H1 (cell line): ENCODE data around the gene SSH2. TPM values are rescaled to one million over a fixed set of nuclear protein-coding genes. Genes with fewer than 3 reads are reported as not detected.

ENCODE experiments used
- CTCF ChIA-PET: fragments of 300-600 bp; sonication (Branson Sonifier 250); formaldehyde crosslinking; loops from one replicate; lab custom pipeline; 2021; ENCODE audit not compliant: partially characterized antibody; lab: Charles Lee
- POLR2A ChIA-PET: fragments of 300-600 bp; sonication (Branson Sonifier 250); formaldehyde crosslinking; loops from one replicate; lab custom pipeline; 2021; ENCODE audit warnings: inconsistent platforms; ENCODE audit not compliant: partially characterized antibody; lab: Charles Lee
- DNase-seq, 2 experiments: peaks; one replicate each; pipeline versions ENCODE4 v3.0.0 to v3.0.0-alpha.2; 2010 to 2022; ENCODE audit warnings: low spot score in 2 of 2, low read depth in 1 of 2, mixed read lengths in 1 of 2
- FAIRE-seq: peaks from 2 replicates; lab custom pipeline; 2011; peaks lifted over from hg19 to GRCh38; lab: Jason Lieb, UNC
- H2AFZ ChIP-seq: 2 replicates; pipeline ENCODE4 v1.8.1; 2012; ENCODE audit warnings: low read length, inconsistent platforms
- H2AK5ac ChIP-seq: 2 replicates; pipeline ENCODE4 v1.6.1; 2013; ENCODE audit warnings: low read depth, low read length
- H2BK120ac ChIP-seq: replicated peaks from 2 replicates; pipeline ENCODE3; 2013; ENCODE audit warnings: low read depth, low read length, inconsistent platforms
- H2BK12ac ChIP-seq: 2 replicates; pipeline ENCODE4 v1.6.1; 2013; ENCODE audit warnings: low read depth, low read length
- H2BK15ac ChIP-seq: 2 replicates; pipeline ENCODE4 v1.6.1; 2013; ENCODE audit warnings: low read length
- H2BK20ac ChIP-seq: 2 replicates; pipeline ENCODE4 v1.6.1; 2013; ENCODE audit warnings: low read length
- H2BK5ac ChIP-seq: 2 replicates; pipeline ENCODE4 v1.6.1; 2013; ENCODE audit warnings: low read depth, low read length
- H3K14ac ChIP-seq: 2 replicates; pipeline ENCODE4 v1.6.1; 2013; ENCODE audit warnings: inconsistent platforms; ENCODE audit not compliant: insufficient read length
- H3K18ac ChIP-seq: 2 replicates; pipeline ENCODE4 v1.6.1; 2013; ENCODE audit warnings: low read length; ENCODE audit errors: extremely low read depth
- H3K23ac ChIP-seq: 2 replicates; pipeline ENCODE4 v1.6.1; 2013; ENCODE audit warnings: inconsistent platforms; ENCODE audit not compliant: insufficient read length
- H3K23me2 ChIP-seq: 2 replicates; pipeline ENCODE4 v1.6.1; 2013; ENCODE audit warnings: low read depth, low read length
- H3K27ac ChIP-seq: 2 replicates; pipeline ENCODE4 v1.6.1; 2011; ENCODE audit warnings: low read depth, low read length, inconsistent platforms
- H3K27me3 ChIP-seq, 4 experiments: replicated peaks in 1 of 4; 1 replicate in 1 of 4; 2 replicates in 3 of 4; pipeline versions ENCODE4 v1.6.1 to v1.8.1; 2011 to 2013; ENCODE audit warnings: low read length in 3 of 4, mild to moderate bottlenecking in 3 of 4, inconsistent platforms in 2 of 4, mixed read lengths in 2 of 4, moderate library complexity in 1 of 4; ENCODE audit not compliant: control insufficient read depth in 3 of 4, insufficient read depth in 3 of 4; ENCODE audit errors: extremely low read depth in 1 of 4
- H3K36me3 ChIP-seq, 4 experiments: 2 replicates each; pipeline versions ENCODE4 v1.6.1 to v1.8.1; 2011 to 2013; ENCODE audit warnings: mild to moderate bottlenecking in 4 of 4, low read length in 3 of 4, moderate library complexity in 2 of 4, control low read depth in 1 of 4, inconsistent platforms in 1 of 4; ENCODE audit not compliant: insufficient read depth in 4 of 4, control insufficient read depth in 2 of 4
- H3K4ac ChIP-seq: replicated peaks from 2 replicates; pipeline ENCODE3; 2013; ENCODE audit warnings: low read length, low read depth, mixed read lengths, inconsistent platforms; ENCODE audit not compliant: insufficient read length
- H3K4me1 ChIP-seq, 4 experiments: replicated peaks in 1 of 4; 1 replicate in 1 of 4; 2 replicates in 3 of 4; pipeline versions ENCODE4 v1.6.1 to v1.8.1; 2011 to 2013; ENCODE audit warnings: low read length in 3 of 4, inconsistent platforms in 2 of 4, mixed read lengths in 1 of 4; ENCODE audit not compliant: insufficient read depth in 4 of 4, control insufficient read depth in 3 of 4
- H3K4me2 ChIP-seq, 2 experiments: 2 replicates each; pipeline versions ENCODE4 v1.6.1 to v1.8.1; 2011 to 2013; ENCODE audit warnings: low read depth in 2 of 2, low read length in 2 of 2, control low read depth in 1 of 2, inconsistent platforms in 1 of 2, mild to moderate bottlenecking in 1 of 2; ENCODE audit not compliant: insufficient read depth in 1 of 2
- H3K4me3 ChIP-seq, 4 experiments: fragments of 200-600, 300-600 bp in 1 of 4; sonication (generic), shearing (Covaris generic), sonication (Bioruptor Twin) in 1 of 4; 2 replicates each; pipeline versions ENCODE4 v1.5.1 to v1.8.1; 2011 to 2016; ENCODE audit warnings: low read length in 4 of 4, low read depth in 3 of 4, control low read depth in 2 of 4, inconsistent platforms in 2 of 4, mild to moderate bottlenecking in 2 of 4, mixed read lengths in 1 of 4, moderate library complexity in 1 of 4; ENCODE audit not compliant: insufficient read depth in 2 of 4; ENCODE audit errors: extremely low read depth in 1 of 4
- H3K56ac ChIP-seq: replicated peaks from 2 replicates; pipeline ENCODE3; 2013; ENCODE audit warnings: low read depth, mild to moderate bottlenecking, mixed read lengths, low read length, inconsistent platforms; ENCODE audit not compliant: insufficient read length
- H3K79me1 ChIP-seq: 2 replicates; pipeline ENCODE4 v1.6.1; 2013; ENCODE audit warnings: low read depth, low read length, control low read depth
- H3K79me2 ChIP-seq, 2 experiments: 2 replicates each; pipeline versions ENCODE4 v1.6.1 to v1.8.1; 2012 to 2013; ENCODE audit warnings: low read length in 2 of 2, mild to moderate bottlenecking in 2 of 2, inconsistent platforms in 1 of 2; ENCODE audit not compliant: insufficient read depth in 2 of 2, control insufficient read depth in 1 of 2
- H3K9ac ChIP-seq, 4 experiments: replicated peaks in 1 of 4; 1 replicate in 1 of 4; 2 replicates in 3 of 4; pipeline versions ENCODE4 v1.6.1 to v1.8.1; 2011 to 2013; ENCODE audit warnings: low read depth in 3 of 4, low read length in 3 of 4, control low read depth in 2 of 4, mild to moderate bottlenecking in 2 of 4, moderate library complexity in 2 of 4, inconsistent platforms in 1 of 4; ENCODE audit errors: extremely low read depth in 1 of 4
- H3K9me3 ChIP-seq, 2 experiments: 2 replicates each; pipeline versions ENCODE4 v1.6.1 to v1.8.1; 2012 to 2013; ENCODE audit warnings: mild to moderate bottlenecking in 2 of 2, moderate library complexity in 2 of 2, control low read depth in 1 of 2, inconsistent platforms in 1 of 2, low read depth in 1 of 2, low read length in 1 of 2, mixed read lengths in 1 of 2; ENCODE audit not compliant: insufficient read depth in 2 of 2
- H4K20me1 ChIP-seq, 2 experiments: replicated peaks in 1 of 2; 2 replicates each; pipeline versions ENCODE3 to v1.8.1; 2011 to 2013; ENCODE audit warnings: inconsistent platforms in 2 of 2, low read length in 2 of 2, mild to moderate bottlenecking in 1 of 2; ENCODE audit not compliant: insufficient read depth in 2 of 2, control insufficient read depth in 1 of 2
- H4K5ac ChIP-seq: 2 replicates; pipeline ENCODE4 v1.6.1; 2013; ENCODE audit warnings: low read length, low read depth, mixed read lengths, inconsistent platforms; ENCODE audit not compliant: insufficient read length
- H4K8ac ChIP-seq: 2 replicates; pipeline ENCODE4 v1.8.0; 2013; ENCODE audit warnings: mild to moderate bottlenecking, moderate library complexity, low read length, inconsistent platforms; ENCODE audit not compliant: insufficient read depth; ENCODE audit errors: extremely low read depth
- H4K91ac ChIP-seq: replicated peaks from 2 replicates; pipeline ENCODE3; 2013; ENCODE audit warnings: low read length, mixed read lengths, inconsistent platforms; ENCODE audit not compliant: insufficient read length
- CREB1 ChIP-seq: IDR thresholded peaks from 2 replicates; pipeline ENCODE4 v1.6.1; 2012; ENCODE audit warnings: inconsistent platforms
- GABPA ChIP-seq: IDR thresholded peaks from 2 replicates; pipeline ENCODE4 v1.6.1; 2011; ENCODE audit warnings: mild to moderate bottlenecking, low read length, moderate library complexity, borderline replicate concordance; ENCODE audit not compliant: insufficient read depth
- WGBS, 2 experiments: shearing (Covaris generic) in 1 of 2; methylation state at CpG; one replicate each; pipeline versions ENCODE4 v1.1.6 to v1.1.7; 2013 to 2015; ENCODE audit warnings: low lambda C conversion rate in 2 of 2, mixed read lengths in 2 of 2, inconsistent platforms in 1 of 2, low coverage in 1 of 2, missing lambda C conversion rate in 1 of 2; ENCODE audit not compliant: insufficient replicate concordance in 2 of 2, insufficient coverage in 1 of 2, insufficient read length in 1 of 2; ENCODE audit errors: extremely low coverage in 1 of 2, missing lambda C conversion rate in 1 of 2; 5-methylcytosine and 5-hydroxymethylcytosine counted together
- polyA plus RNA-seq, 7 experiments: library from polyadenylated mRNA; depleted of rRNA in 3 of 7; stranded (reverse) in 5 of 7; unstranded in 2 of 7; fragments of >200 nt in 5 of 7; fragments of 200-250 nt in 2 of 7; gene quantifications; 1 replicate in 5 of 7; 2 replicates in 1 of 7; 4 replicates in 1 of 7; pipeline versions ENCODE4 v1.2.1 to v1.2.3, GENCODE V29; 2011 to 2013; ENCODE audit warnings: missing spikeins in 2 of 7, mixed read lengths in 2 of 7
- total RNA-seq: library from RNA; stranded (reverse); fragmentation: NEBNext Ultra II Directional; extraction: Animal tissue kit (Norgen Biotek cat#: 25700); gene quantifications from 2 replicates; pipeline ENCODE4 v1.2.1, GENCODE V29; 2021

Gene SSH2
- total and polyA plus RNA-seq, 2 of the 8 experiments (the other 6 are each of a cell fraction or from before 2014, with no cell fraction given): 5.2 to 15.9 TPM

DNA sequence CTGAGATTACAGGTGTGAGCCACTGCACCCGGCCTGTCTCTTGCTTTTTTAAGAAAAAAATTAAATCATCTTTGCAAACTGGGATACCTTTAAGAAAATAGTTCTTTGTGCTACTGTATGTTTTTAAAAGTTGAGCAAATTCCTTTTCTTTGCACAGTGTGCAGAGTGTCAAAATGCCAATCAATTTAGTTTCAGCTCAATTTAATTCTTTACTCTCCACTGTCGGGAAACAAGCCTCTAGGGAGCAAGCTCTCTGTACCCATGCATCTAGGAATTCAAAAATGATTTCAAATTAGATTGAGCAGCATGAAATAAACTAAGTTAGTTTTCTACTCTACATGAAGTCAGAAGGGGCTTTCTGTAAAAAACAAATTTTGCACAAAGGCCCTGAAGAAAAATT is 165.8 kb downstream of the SSH2 start:
- Histone ChIP-seq H2BK120ac (no peak overlapping the region), H2BK15ac (no peak overlapping the region), H2BK20ac (no peak overlapping the region), H3K36me3 (no peaks in the 10 kb centered on the region), H4K5ac (no peak overlapping the region), H3K4me2 (no peak overlapping the region), H3K23ac (no peak overlapping the region), H3K27ac (no peak overlapping the region), H3K27me3 (peaks cover 0 to 12% (median 1%) of the 10 kb centered on the region in 4 experiments; a peak in 3 of 7 replicates), H2AK5ac (no peak overlapping the region), H3K18ac (no peak overlapping the region), H3K4ac (no peak overlapping the region)
- CTCF ChIA-PET: interaction anchor here (1.4 to 2.0 kb wide), 2 partner anchors 14 to 15 kb away, joined by 3 to 10 read pairs; no protein-coding TSS in a partner anchor
- no peak for DNase-seq
- TF ChIP-seq CREB1: no peak
- no peak for TF ChIP-seq GABPA
- TF ChIP-seq, all 59 proteins: peak for 0
- Histone ChIP-seq H3K4me3 (no peak overlapping the region), H3K14ac (no peak overlapping the region), H3K9ac (no peak overlapping the region), H3K23me2 (peaks cover 9% of the 10 kb centered on the region), H4K91ac (no peak overlapping the region), H2BK12ac (no peak overlapping the region), H3K56ac (no peak overlapping the region), H2BK5ac (no peak overlapping the region), H3K79me1 (no peaks in the 10 kb centered on the region), H2AFZ (no peak overlapping the region), H3K79me2 (no peaks in the 10 kb centered on the region), H4K20me1 (no peaks in the 10 kb centered on the region), H4K8ac (no peak overlapping the region), H3K9me3 (no peaks in the 10 kb centered on the region), H3K4me1 (peaks cover 0 to 3% (median 2%) of the 10 kb centered on the region in 4 experiments; a peak in 5 of 7 replicates)
- no peak for FAIRE-seq
- POLR2A ChIA-PET: no interaction called here
- 91% methylated on average over 2 of the region's 2 CpGs; no CpG with 5 or more reads in 1 of the 2 experiments for WGBS, 2 experiments
